Effector memory CD8-positive, alpha-beta T cell (primary cell): ENCODE data around the gene RAB9B.

Experiments
- ATAC-seq: fragments of 150-1000 bp; cut with Tn5 transposase; replicated peaks from 2 replicates; pipeline ENCODE4 v1.10.0; 2021; ENCODE audit warnings: mild to moderate bottlenecking, moderate library complexity
- DNase-seq, 3 experiments: peaks; one replicate each; pipeline ENCODE4 v3.0.0; 2021
- H3K27ac Mint-ChIP-seq, 2 donors: one replicate each; pipeline ENCODE4 v1.8.0; 2022; ENCODE audit warnings: mild to moderate bottlenecking in 2 of 2, mixed read lengths in 2 of 2, moderate library complexity in 2 of 2
- H3K27me3 Mint-ChIP-seq, 2 donors: one replicate each; pipeline ENCODE4 v1.8.0; 2022; ENCODE audit warnings: mixed read lengths in 2 of 2
- H3K36me3 Mint-ChIP-seq: one replicate; pipeline ENCODE4 v1.8.0; 2022; ENCODE audit warnings: mild to moderate bottlenecking, moderate library complexity, mixed read lengths; ENCODE audit not compliant: insufficient read depth
- H3K4me1 Mint-ChIP-seq, 2 donors: one replicate each; pipeline ENCODE4 v1.8.0; 2022; ENCODE audit warnings: low read depth in 2 of 2, mixed read lengths in 2 of 2
- H3K4me3 Mint-ChIP-seq, 2 donors: one replicate each; pipeline ENCODE4 v1.8.0; 2022; ENCODE audit warnings: mild to moderate bottlenecking in 2 of 2, mixed read lengths in 2 of 2, moderate library complexity in 2 of 2
- H3K9me3 Mint-ChIP-seq, 2 donors: one replicate each; pipeline ENCODE4 v1.8.0; 2022; ENCODE audit warnings: mixed read lengths in 2 of 2

Gene RAB9B

DNA sequence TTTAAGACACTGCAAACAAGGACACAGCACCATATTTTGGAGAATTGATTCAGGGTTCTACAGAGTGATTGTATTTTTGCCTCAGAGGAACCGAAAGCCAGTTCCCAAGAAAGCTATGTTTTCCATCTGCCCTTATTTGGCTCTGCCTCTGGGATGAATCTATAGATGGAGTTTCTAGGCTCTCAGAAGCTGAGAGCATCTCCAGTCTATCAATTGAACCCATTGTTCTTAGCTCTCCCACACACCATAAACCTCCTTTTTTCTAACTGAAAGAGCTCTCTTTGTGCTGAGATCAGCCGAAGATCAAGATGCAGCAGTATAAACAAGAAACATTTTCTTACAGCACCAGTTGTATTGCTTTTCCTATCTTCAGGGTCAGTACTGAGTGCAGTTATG lies 38.5 kb downstream of the RAB9B start:
- Mint-ChIP-seq H3K27ac (no peak overlapping the region), H3K27me3 (peaks cover 6 to 11% of the 10 kb centered on the region in 2 donors), H3K4me1 (no peaks in the 10 kb centered on the region), H3K4me3 (no peak overlapping the region), H3K9me3 (no peaks in the 10 kb centered on the region), H3K36me3 (no peaks in the 10 kb centered on the region)
- DNase-seq (no peak), ATAC-seq (no peak)

DNA sequence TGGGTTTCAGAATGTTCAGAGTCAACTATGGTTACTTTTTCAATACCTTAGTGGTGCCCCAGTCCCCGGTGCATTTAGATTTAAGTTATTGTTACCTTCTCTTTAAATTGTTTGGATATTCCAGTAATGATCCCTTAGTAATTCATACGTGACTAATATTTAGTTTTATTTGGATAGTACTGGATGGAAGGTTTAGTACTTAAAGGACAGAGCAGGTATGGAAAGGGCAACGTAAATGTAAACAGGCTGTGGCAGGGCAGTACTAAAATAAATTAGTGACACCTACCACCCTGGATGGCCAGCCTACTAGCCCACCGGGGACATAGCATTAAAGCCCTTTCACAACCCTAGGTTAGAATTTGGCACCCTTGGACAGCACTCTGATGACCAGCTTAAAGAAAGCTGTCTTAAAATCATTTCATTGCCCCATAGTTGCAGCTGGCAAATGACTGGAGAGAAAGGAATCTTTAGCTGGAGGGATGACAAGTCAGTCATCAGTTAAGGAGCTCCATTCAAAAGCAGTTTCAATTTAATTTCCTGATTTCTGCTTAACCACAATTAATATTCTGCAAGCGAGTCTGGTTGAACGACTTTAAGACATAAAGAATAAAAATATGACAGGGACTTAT lies 39.0 kb downstream of the RAB9B start:
- Mint-ChIP-seq H3K4me3 (no peak overlapping the region), H3K9me3 (no peaks in the 10 kb centered on the region), H3K27ac (no peak overlapping the region), H3K4me1 (no peaks in the 10 kb centered on the region), H3K36me3 (no peaks in the 10 kb centered on the region), H3K27me3 (peaks cover 6 to 11% of the 10 kb centered on the region in 2 donors)
- ATAC-seq (no peak), DNase-seq (no peak)

DNA sequence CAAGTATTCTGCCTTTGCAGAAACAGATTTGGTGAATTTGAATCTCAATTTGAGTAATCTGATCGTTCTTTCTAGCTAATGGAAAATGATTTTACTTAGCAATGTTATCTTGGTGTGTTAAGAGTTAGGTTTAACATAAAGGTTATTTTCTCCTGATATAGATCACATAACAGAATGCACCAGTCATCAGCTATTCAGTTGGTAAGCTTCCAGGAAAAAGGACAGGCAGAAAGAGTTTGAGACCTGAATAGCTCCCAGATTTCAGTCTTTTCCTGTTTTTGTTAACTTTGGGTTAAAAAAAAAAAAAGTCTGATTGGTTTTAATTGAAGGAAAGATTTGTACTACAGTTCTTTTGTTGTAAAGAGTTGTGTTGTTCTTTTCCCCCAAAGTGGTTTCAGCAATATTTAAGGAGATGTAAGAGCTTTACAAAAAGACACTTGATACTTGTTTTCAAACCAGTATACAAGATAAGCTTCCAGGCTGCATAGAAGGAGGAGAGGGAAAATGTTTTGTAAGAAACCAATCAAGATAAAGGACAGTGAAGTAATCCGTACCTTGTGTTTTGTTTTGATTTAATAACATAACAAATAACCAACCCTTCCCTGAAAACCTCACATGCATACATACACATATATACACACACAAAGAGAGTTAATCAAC lies 40.1 kb downstream of the RAB9B start:
- Mint-ChIP-seq H3K4me3 (no peak overlapping the region), H3K27ac (no peak overlapping the region)
- ATAC-seq: no peak

DNA sequence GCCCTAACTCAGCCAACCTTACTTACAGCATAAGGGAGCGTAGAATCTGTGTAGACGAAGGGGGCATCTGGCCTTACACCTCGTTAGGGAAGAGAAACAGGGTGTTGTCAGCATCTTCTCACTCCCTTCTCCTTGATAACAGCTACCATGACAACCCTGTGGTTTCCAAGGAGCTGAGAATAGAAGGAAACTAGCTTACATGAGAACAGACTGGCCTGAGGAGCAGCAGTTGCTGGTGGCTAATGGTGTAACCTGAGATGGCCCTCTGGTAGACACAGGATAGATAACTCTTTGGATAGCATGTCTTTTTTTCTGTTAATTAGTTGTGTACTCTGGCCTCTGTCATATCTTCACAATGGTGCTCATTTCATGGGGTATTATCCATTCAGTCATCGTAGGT lies 40.8 kb downstream of the RAB9B start:
- H3K36me3 Mint-ChIP-seq: no peaks in the 10 kb centered on the region
- no peaks in the 10 kb centered on the region for H3K4me1 Mint-ChIP-seq
- H3K27ac Mint-ChIP-seq: no peak overlapping the region
- H3K4me3 Mint-ChIP-seq: no peak overlapping the region
- H3K9me3 Mint-ChIP-seq: no peaks in the 10 kb centered on the region
- peaks cover 6 to 11% of the 10 kb centered on the region in 2 donors for H3K27me3 Mint-ChIP-seq
- ATAC-seq: no peak
- DNase-seq: no peak

More for the DNA sequence above, 40.1 kb downstream of the RAB9B start:
- Mint-ChIP-seq H3K9me3 (no peaks in the 10 kb centered on the region), H3K36me3 (no peaks in the 10 kb centered on the region), H3K4me1 (no peaks in the 10 kb centered on the region), H3K27me3 (peaks cover 6 to 11% of the 10 kb centered on the region in 2 donors)
- DNase-seq: no peak

DNA sequence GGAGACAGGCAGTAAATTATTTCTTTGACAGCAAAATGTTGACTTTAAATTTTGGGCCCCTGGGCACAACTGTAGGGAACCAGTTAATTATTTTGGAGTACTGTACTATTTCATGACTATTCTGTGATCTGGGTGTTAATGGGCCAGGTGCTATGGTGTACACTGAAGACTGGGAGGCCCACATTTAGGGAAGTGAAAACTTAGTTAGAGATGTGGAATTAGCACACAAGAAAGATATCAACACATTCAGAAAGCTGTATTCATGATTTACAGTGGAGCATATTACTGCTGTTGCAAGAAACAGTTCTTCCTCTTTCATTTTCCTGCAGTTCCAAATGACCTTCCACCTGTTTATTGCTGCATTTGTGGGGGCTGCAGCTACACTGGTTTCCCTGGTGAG lies 43.1 kb downstream of the RAB9B start:
- H3K4me1 Mint-ChIP-seq: no peaks in the 10 kb centered on the region
- DNase-seq (no peak), ATAC-seq (no peak)
- H3K9me3 Mint-ChIP-seq: no peaks in the 10 kb centered on the region
- H3K36me3 Mint-ChIP-seq: no peaks in the 10 kb centered on the region
- H3K27me3 Mint-ChIP-seq: peaks cover 6 to 11% of the 10 kb centered on the region in 2 donors
- H3K27ac Mint-ChIP-seq: no peak overlapping the region
- no peak overlapping the region for H3K4me3 Mint-ChIP-seq

DNA sequence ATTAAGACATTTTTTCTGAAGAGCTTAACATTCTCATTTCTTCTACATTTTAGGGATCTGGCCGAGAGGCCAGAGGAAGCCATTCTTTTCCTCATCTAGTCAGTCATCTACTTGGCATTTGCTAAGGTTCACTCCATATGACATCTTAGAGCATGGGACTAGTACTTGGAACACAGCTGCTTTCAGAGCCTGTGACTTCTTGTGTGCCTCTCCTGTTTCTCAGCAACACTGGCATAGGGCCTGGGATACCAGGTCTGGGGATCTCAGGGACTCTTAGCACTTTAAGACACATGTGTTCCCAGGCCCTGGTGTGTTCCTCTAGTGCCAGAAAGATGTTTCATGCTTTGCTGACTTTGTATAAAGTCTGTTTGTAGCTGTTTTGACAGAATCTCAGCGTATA lies 48.1 kb downstream of the RAB9B start:
- no peak for ATAC-seq
- Mint-ChIP-seq H3K9me3 (no peaks in the 10 kb centered on the region), H3K27ac (no peak overlapping the region), H3K27me3 (no peaks in the 10 kb centered on the region), H3K4me3 (no peak overlapping the region), H3K4me1 (no peaks in the 10 kb centered on the region), H3K36me3 (no peaks in the 10 kb centered on the region)
- DNase-seq: no peak

DNA sequence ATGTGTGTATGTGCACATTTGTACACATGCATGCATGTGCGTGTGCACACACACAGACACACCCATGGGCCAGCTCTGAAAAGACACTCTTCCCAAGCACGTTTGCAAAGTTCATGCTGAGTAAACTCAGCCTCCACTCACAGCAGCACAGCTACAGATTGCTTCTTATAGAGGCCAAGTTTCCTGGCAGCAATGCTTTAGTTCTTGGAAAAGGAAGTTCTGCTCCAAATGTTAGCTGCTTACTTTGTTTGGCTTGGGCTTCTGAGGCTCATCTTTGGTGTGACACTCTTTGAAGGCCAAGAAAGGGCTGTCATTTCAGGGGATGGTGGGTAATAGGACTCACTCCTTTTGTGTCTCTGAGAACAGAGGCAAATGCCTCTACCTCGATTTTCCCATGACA lies 48.9 kb downstream of the RAB9B start:
- no peaks in the 10 kb centered on the region for H3K4me1 Mint-ChIP-seq
- no peaks in the 10 kb centered on the region for H3K36me3 Mint-ChIP-seq
- no peak overlapping the region for H3K27ac Mint-ChIP-seq
- H3K27me3 Mint-ChIP-seq: peaks cover 3 to 5% of the 10 kb centered on the region in 2 donors
- no peak for ATAC-seq
- H3K4me3 Mint-ChIP-seq: no peak overlapping the region
- H3K9me3 Mint-ChIP-seq: no peaks in the 10 kb centered on the region
- DNase-seq: no peak

GRCh38 chrX:103782640-103783039 lies 49.4 kb downstream of the RAB9B start:
- H3K4me3 Mint-ChIP-seq: no peak overlapping the region
- ATAC-seq (no peak), DNase-seq (no peak)
- no peaks in the 10 kb centered on the region for H3K36me3 Mint-ChIP-seq
- H3K9me3 Mint-ChIP-seq: no peaks in the 10 kb centered on the region
- H3K27ac Mint-ChIP-seq: no peak overlapping the region
- H3K4me1 Mint-ChIP-seq: no peaks in the 10 kb centered on the region
- peaks cover 6 to 10% of the 10 kb centered on the region in 2 donors for H3K27me3 Mint-ChIP-seq

DNA sequence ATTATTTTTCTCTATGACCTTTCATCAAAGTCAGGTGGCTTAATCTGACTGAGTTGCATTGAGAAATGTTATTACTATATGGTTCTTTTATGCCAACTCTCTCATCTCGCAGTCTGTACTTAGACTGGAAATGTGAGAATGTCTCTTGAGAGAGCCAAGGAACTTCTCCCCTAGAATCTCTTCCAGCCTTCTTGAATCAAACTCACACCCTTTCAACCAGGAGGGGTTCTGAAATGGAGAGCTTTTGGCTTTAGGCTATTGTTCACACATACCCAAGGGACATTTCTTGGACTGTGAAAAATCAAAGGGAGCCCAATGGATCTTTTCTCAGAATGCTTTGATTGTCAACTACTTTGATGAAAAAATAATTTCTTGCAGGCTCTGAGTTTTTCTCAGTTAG lies 50.4 kb downstream of the RAB9B start:
- ATAC-seq (no peak), DNase-seq (no peak)
- H3K27ac Mint-ChIP-seq: no peak overlapping the region
- H3K4me3 Mint-ChIP-seq: no peak overlapping the region
- H3K27me3 Mint-ChIP-seq: peaks cover 6 to 19% of the 10 kb centered on the region in 2 donors
- H3K36me3 Mint-ChIP-seq: no peaks in the 10 kb centered on the region
- no peaks in the 10 kb centered on the region for H3K4me1 Mint-ChIP-seq
- H3K9me3 Mint-ChIP-seq: no peaks in the 10 kb centered on the region

DNA sequence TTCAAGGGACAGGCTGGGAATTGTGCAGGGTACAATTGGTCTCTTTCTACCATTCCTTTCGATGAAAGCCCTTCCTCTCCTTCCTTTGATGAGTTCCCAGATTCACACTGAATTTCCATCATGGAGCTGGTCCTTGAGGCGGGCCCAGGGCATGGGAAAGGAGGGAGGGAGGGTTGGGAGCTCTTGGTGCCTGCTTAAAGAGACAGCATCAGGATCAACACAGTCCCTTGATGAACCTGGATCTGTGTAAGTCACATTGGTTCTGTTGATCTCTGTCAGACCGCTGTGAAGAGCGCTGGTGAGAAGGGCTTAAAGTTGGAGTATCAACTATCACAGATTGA lies 51.0 kb downstream of the RAB9B start:
- H3K4me3 Mint-ChIP-seq: no peak overlapping the region
- no peak for DNase-seq
- no peaks in the 10 kb centered on the region for H3K4me1 Mint-ChIP-seq
- H3K9me3 Mint-ChIP-seq: no peaks in the 10 kb centered on the region
- ATAC-seq: no peak
- no peak overlapping the region for H3K27ac Mint-ChIP-seq
- no peaks in the 10 kb centered on the region for H3K36me3 Mint-ChIP-seq
- peaks cover 6 to 26% of the 10 kb centered on the region in 2 donors for H3K27me3 Mint-ChIP-seq

DNA sequence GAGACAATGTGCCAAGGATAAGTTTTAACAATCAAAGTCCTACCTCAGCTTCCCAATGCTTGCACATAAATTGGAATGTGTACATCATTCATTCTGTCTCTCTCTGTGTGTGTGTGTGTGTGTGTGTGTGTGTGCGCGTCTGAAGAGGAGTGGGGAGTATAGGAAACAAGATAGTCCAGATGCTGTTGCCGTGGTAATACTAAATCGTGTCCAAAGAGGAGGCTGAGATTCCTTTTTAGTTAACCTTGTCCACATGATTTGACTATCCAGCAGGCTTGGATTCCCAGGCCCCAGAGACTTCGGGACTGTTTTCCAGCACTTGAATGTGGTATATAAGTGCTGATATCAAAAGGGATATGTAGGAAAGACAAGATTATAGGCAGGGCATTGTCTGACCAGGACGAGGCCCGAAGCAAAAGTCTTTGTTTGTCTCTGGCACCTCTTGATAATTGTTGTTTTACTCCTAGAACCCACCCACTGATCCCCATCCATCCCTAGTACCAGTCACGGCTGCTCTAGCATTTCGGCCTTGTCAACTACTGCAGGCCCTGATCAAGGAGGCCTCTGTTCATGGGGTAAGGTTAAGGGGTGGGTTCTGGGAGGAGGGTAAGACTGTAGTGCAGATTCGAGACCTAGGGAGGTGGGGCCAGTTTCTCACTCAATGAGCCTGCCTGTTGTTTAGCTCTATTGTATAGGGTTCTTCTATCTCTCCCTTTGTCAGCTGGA lies 51.6 kb downstream of the RAB9B start:
- H3K27me3 Mint-ChIP-seq: peaks cover 11 to 31% of the 10 kb centered on the region in 2 donors
- no peaks in the 10 kb centered on the region for H3K9me3 Mint-ChIP-seq
- no peaks in the 10 kb centered on the region for H3K4me1 Mint-ChIP-seq
- H3K4me3 Mint-ChIP-seq: no peak overlapping the region
- DNase-seq (no peak), ATAC-seq (no peak)
- H3K27ac Mint-ChIP-seq: no peak overlapping the region
- H3K36me3 Mint-ChIP-seq: no peaks in the 10 kb centered on the region

GRCh38 chrX:103779141-103779789 lies 52.8 kb downstream of the RAB9B start:
- DNase-seq (no peak), ATAC-seq (no peak)
- Mint-ChIP-seq H3K36me3 (no peaks in the 10 kb centered on the region), H3K4me3 (no peak overlapping the region), H3K27ac (no peak overlapping the region), H3K27me3 (peaks cover 18 to 43% of the 10 kb centered on the region in 2 donors), H3K4me1 (no peaks in the 10 kb centered on the region), H3K9me3 (no peaks in the 10 kb centered on the region)

- DNase-seq (no peak), ATAC-seq (no peak)
- Mint-ChIP-seq H3K27ac (no peak within 1 kb of the TSS), H3K27me3 (peaks cover 22 to 56% of the 10 kb centered on the region in 2 donors), H3K9me3 (no peaks in the 10 kb centered on the region), H3K36me3 (no peaks in the 10 kb centered on the region), H3K4me3 (no peak within 1 kb of the TSS), H3K4me1 (no peaks in the 10 kb centered on the region)
Measured at GRCh38 chrX:103776546-103776945, 55.5 kb downstream of the RAB9B start, which contains the start of gene PLP1. PLP1 (plus strand) TSS chrX:103776840; CDS start chrX:103776996, 156 bp downstream.
